Ascending aorta (tissue), 2 donors: ENCODE data around the gene SIGLEC15. TPM values are rescaled to one million over a fixed set of nuclear protein-coding genes. Genes with fewer than 3 reads are reported as not detected.

ENCODE experiments used
- DNase-seq, 2 donors: peaks; one replicate each; pipeline ENCODE4 v3.0.0-alpha.2; 2019; ENCODE audit warnings: low spot score in 2 of 2
- H3K27ac ChIP-seq, 2 donors: fragments of 200-600 bp; sonication (generic); one replicate each; pipeline ENCODE4 v1.5.1; 2016 to 2017; ENCODE audit warnings: mild to moderate bottlenecking in 1 of 2
- H3K27me3 ChIP-seq: fragments of 200-600 bp; sonication (generic); one replicate; pipeline ENCODE4 v1.5.1; 2017
- H3K36me3 ChIP-seq, 2 donors: fragments of 200-600 bp; sonication (generic); one replicate each; pipeline ENCODE4 v1.5.1; 2016
- H3K4me1 ChIP-seq, 2 donors: fragments of 200-600 bp; sonication (generic); one replicate each; pipeline ENCODE4 v1.5.1; 2016 to 2017; ENCODE audit warnings: mild to moderate bottlenecking in 1 of 2
- H3K4me3 ChIP-seq, 2 donors: fragments of 200-600 bp; sonication (generic); one replicate each; pipeline ENCODE4 v1.5.1; 2016 to 2017; ENCODE audit warnings: mild to moderate bottlenecking in 1 of 2
- H3K9me3 ChIP-seq, 2 donors: fragments of 200-600 bp; sonication (generic); one replicate each; pipeline ENCODE4 v1.5.1; 2016
- CTCF ChIP-seq, 3 experiments: fragments of 200-600 bp in 2 of 3; fragments of 450-650 bp in 1 of 3; sonication (generic) in 2 of 3; IDR thresholded peaks; one replicate each; pipeline ENCODE4 v1.5.1; 2016 to 2019; ENCODE audit warnings: antibody characterized with exemption in 3 of 3, mild to moderate bottlenecking in 1 of 3, moderate library complexity in 1 of 3
- intact Hi-C: fragments of 100-400 bp; cut with DNase I; formaldehyde crosslinking; loops from one replicate; pipeline ENCODE4 v1.15.1; 2023
- total RNA-seq: library from RNA; depleted of rRNA; stranded (reverse); fragments of >200 nt; gene quantifications from one replicate; pipeline ENCODE4 v1.1.0, GENCODE V29; 2016

The SIGLEC15 gene, protein sequence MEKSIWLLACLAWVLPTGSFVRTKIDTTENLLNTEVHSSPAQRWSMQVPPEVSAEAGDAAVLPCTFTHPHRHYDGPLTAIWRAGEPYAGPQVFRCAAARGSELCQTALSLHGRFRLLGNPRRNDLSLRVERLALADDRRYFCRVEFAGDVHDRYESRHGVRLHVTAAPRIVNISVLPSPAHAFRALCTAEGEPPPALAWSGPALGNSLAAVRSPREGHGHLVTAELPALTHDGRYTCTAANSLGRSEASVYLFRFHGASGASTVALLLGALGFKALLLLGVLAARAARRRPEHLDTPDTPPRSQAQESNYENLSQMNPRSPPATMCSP
- not detected for total RNA-seq

- intact Hi-C loops: no loop called here
- no peak for TF ChIP-seq CTCF (IDR thresholded peaks at IDR 0.05)
- Histone ChIP-seq H3K4me3 (no peak within 1 kb of the TSS), H3K27me3 (no peaks in the 10 kb centered on the region), H3K9me3 (no peaks in the 10 kb centered on the region), H3K36me3 (no peaks in the 10 kb centered on the region), H3K27ac (no peak within 1 kb of the TSS), H3K4me1 (peaks cover 0 to 8% of the 10 kb centered on the region in 2 donors)
- no peak for DNase-seq
These were observed at the start of gene SIGLEC15 for GRCh38 chr18:45825258-45826044. SIGLEC15 (plus strand) TSS chr18:45825675; CDS start chr18:45825729, 54 bp downstream.

- intact Hi-C loops: loop anchor here (1.0 to 2.0 kb wide), 3 partner anchors 19 to 63 kb away; partner anchors contain the start of gene SLC14A1
- DNase-seq: no peak
- Histone ChIP-seq H3K36me3 (no peaks in the 10 kb centered on the region), H3K27ac (peak overlapping the region; percentile 77 to 84), H3K27me3 (no peaks in the 10 kb centered on the region), H3K9me3 (no peaks in the 10 kb centered on the region), H3K4me1 (peaks cover 0 to 10% of the 10 kb centered on the region in 2 donors), H3K4me3 (peak overlapping the region; percentile 66 to 69)
- no peak for TF ChIP-seq CTCF (IDR thresholded peaks at IDR 0.05)
These were observed 49.7 kb upstream of the SIGLEC15 start for GRCh38 chr18:45775743-45776142.

DNA sequence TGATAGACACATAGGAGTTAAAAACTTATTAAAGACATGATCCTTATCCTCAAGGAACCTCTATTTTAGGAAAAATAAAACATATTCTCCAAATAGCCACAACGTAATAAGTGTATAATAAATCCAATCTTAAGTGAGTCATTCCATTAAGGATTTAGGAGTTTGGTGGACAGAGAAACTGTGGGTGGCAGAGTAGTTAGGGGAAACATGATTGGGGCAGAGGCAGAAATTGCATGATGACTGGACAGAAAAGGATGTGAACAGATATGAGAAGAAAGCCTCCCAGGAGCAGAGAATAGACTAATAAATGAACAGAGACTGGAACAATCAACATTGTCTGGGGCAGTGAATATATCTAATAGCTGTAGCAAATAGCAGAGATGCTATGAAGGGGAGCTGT lies 48.1 kb upstream of the SIGLEC15 start:
- Histone ChIP-seq H3K4me1 (peaks cover 0 to 8% of the 10 kb centered on the region in 2 donors), H3K36me3 (no peaks in the 10 kb centered on the region), H3K9me3 (no peaks in the 10 kb centered on the region), H3K27me3 (no peaks in the 10 kb centered on the region), H3K27ac (peak overlapping the region in 1 of 2 donors; percentile 8), H3K4me3 (no peak overlapping the region)
- DNase-seq: no peak
- no peak for TF ChIP-seq CTCF (IDR thresholded peaks at IDR 0.05)
- intact Hi-C loops: no loop called here

GRCh38 chr18:45780568-45780967 lies 44.9 kb upstream of the SIGLEC15 start:
- Histone ChIP-seq H3K4me1 (peaks cover 0 to 2% of the 10 kb centered on the region in 2 donors), H3K36me3 (no peaks in the 10 kb centered on the region), H3K9me3 (no peaks in the 10 kb centered on the region), H3K27me3 (no peaks in the 10 kb centered on the region), H3K27ac (no peak overlapping the region), H3K4me3 (no peak overlapping the region)
- no peak for DNase-seq
- intact Hi-C loops: no loop called here
- no peak for TF ChIP-seq CTCF (IDR thresholded peaks at IDR 0.05)

DNA sequence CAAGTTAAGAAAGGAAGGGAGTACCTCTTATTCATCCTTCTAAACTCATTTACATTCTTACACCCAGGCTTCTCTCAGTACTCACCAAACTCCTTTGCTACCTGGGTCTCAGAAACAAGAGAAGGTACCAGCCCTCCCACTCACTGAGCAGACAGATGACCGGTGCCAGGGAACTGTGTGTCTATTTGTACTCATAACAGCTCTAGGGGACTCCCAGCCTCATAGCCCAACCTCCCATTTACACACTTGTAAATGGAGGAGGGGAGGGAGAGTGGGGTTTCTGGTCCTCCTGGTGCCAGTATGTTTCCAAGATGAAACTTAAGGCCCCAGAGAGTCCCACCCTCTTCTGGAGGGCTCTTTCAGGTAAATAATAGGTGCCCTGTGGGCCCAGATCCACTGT lies 42.8 kb upstream of the SIGLEC15 start:
- Histone ChIP-seq H3K9me3 (no peaks in the 10 kb centered on the region), H3K4me1 (no peaks in the 10 kb centered on the region), H3K4me3 (no peak overlapping the region), H3K27ac (no peak overlapping the region), H3K27me3 (no peaks in the 10 kb centered on the region), H3K36me3 (no peaks in the 10 kb centered on the region)
- no peak for DNase-seq
- no peak for TF ChIP-seq CTCF (IDR thresholded peaks at IDR 0.05)
- intact Hi-C loops: no loop called here
